Non-pigmented ciliary epithelial cell (primary cell): ENCODE results near the gene OR10A6.
A peak's percentile ranks its signal among the peaks of the same experiment; 100 is the strongest.

Experiments used
- DNase-seq: peaks from one replicate; pipeline ENCODE4 v3.0.0-alpha.2; 2010; ENCODE audit warnings: low read depth

The OR10A6 gene

DNA sequence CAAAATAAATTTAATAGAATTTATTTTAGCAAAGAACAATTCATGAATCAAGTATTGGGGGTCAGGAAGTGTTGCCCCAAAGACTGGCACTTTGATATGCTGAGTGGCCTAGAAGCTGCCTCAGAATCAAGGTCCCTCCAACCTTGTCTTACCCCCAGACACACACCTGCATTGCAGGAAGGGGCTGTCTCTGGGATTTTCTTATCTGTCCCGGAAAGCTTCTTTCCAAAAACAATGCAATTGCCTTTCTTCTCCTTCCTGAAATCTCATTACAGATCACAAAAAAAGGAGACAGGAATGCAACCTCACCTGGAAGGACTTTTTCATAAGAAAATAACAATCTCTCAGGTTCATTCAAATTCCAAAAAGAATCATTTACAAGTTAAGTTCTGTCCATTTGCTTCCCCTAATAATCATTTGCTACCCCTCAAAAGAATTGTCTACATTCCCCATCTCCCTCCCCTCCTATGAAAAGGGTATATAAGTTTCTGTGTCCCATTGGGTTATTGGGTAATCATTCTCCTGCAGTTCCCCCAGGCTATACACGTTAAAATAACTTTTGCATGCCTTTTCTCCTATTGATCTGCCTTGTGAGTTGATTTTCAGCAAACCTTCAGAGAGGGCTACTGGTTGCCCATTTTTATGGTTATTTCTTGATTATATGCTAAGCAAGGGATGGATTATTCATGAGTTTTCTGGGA is 21.3 kb downstream of the OR10A6 start:
- DNase-seq, result no peak

DNA sequence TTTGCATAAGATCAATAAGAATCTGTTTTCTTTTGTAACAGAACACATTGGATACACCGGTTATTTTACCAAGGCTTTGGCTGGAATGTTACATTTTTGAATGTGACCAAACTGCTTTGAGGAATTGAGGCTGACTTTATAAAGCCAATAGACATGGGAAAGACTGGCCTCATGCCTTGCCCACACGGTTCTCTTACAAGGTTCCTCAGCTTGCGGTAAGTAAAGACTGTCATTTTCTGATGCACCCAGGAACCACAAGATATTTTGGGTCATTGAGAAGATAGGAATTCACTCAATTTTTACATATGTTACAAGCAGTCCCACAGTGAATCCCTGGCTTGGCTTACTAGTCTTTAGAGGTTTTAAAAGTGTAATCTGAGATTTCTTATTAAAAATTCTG is 23.9 kb downstream of the OR10A6 start:
- no peak for DNase-seq

DNA sequence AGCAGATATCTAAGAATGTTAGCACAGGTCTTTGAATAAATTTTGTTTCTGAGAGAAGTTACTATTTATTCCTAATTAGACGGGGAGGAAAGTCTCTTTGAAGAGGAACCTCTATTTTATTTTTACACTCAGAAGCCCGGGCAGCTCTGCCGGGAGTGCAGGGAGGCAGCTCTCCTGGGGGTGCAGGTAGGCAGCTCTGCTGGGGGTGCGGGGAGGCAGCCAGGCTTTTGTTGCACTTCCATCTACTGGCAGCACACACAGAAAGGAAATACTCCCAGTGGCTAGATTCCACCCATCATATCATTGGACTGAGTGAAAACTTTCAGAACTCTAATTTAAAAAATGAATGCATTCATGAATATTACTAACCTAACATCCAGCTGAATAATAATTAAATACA is 24.6 kb downstream of the OR10A6 start:
- no peak for DNase-seq

DNA sequence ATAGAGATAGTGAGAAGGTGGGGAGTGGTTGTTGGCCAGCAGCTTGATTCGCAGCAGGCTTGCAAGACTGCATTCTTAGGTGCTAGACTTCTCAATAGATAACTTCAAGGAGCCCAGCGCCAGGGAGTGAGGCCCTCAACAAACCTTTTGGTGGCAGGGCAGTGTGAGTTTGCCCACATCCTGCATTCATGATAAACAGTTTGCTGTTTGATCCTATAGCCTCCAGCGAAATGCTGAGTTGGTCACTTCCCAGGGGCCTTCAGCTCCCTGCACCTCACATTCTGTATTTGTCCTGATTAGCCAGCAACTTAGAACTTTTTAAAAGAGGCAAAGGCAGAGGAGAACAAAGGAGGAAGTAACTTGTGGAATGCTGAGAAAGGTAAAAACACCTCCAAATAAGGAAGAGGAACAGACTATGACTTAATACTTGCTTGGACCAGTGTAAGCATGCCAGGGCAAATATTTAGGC is 25.1 kb downstream of the OR10A6 start:
- DNase-seq, result no peak

DNA sequence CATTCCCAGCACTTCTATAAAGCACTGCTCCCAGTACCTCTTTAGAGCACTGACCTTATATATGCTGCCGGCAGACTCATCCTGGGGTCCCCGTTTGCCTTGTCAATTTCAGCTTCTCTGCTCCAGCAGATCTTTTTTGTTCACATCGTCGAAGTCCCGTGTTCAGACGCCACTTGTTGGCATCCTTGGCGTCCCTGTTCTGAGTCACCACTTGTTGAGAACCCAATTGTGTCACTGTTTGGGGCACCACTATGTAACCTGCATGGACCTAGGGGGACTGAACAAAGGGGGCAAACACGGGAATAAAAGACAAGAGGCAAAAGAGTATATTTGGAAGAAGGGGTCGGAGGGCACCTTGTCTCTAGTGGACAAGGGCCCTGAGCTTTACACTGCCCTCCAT is 25.5 kb downstream of the OR10A6 start:
- no peak for DNase-seq

DNA sequence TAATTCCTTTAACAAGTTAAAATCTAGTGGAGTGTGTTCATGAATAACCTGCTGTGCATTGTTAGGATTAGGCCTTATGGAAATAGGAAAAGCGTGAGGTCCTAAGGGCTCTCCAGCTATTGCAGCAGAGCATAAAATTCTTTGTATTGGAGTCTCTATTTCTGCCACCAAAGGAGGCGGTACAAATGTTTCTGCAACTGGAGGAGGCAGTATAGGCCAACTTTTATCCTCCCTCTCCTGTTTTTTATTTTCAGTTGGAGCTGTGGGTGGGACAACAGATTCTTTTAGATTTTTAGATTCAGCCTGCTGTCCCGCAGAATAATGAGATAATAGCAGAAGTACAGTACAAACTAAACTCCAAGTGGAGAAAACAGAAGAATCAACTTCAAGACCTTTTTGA is 26.2 kb downstream of the OR10A6 start:
- peak; percentile 9 for DNase-seq

DNA sequence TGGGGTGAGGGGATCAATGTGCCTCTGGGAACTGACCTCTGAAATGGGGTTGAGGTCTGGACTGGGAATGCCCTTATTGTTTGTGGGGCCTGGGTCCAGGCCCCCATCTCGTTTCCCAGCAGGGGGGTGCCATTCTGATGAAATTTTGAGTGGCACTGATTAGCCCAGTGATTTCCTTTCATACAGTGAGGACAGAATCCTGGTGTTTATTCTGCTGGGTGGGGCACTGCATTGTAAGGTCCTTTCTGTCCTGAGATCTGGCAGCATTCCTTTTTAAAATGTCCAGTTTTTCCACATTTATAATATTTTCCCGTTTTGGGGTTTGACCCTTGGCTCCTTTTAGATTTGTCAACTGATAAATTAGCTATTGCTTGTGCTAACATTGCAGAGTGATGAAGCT is 27.1 kb downstream of the OR10A6 start:
- DNase-seq, result no peak

DNA sequence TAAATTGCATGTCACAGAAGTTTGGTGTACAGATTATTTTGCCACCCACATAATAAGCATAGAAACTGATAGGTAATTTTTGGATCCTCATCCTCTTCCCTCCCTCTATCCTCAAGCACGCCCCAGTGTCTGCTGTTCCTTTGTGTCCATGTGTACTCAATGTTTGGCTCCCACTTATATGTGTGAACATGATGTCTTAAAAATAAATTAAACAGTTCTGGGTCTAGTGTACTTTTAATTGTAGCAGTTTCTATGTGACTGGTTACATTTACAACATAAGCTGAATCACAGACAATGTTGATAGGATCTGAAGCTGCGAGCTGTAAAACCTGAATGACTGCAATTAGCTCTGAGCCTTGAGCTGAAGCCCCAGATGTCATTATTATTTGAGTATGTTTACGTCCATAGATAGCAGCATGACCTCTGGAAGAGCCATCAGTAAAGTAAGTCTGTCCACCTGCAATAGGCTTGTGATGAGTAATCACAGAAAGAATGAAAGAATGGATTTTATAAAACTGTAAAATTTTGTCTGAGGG is 29.7 kb downstream of the OR10A6 start:
- no peak for DNase-seq

DNA sequence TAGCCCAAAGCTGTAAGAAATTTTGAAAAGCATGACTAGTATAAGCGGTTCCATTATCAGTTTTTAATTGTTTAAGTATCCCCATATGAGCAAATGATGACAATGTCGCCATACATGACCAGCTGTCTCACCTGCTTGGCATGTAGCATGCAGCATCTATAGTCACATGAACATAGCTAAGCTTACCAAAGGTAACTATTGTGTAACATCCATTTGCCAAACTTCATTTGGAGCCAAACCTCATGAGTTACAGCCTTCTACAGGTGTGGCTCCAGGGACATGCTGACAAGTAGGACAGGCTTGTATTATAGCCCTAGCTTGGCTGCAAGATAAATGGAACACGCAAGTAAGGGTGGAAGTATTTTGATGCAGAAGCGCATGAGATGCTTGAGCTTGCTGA is 30.4 kb downstream of the OR10A6 start:
- no peak for DNase-seq

DNA sequence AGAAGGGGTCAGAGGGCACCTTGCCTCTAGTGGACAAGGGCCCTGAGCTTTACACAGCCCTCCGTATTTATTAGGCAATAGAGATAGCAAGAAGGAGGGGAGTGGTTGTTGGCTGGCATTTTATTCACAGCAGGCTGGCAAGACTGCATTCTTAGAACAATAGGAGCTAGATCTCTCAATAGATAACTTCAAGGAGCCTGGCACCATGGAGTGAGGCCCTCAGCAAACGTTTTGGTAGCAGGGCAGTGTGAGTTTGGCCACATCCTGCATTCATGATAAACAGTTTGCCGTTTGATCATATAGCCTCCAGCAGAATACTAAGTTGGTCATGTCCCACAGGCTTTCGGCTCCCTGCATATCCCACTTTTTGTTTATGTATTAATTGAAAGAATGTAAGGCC is 31.6 kb downstream of the OR10A6 start:
- DNase-seq, result no peak

DNA sequence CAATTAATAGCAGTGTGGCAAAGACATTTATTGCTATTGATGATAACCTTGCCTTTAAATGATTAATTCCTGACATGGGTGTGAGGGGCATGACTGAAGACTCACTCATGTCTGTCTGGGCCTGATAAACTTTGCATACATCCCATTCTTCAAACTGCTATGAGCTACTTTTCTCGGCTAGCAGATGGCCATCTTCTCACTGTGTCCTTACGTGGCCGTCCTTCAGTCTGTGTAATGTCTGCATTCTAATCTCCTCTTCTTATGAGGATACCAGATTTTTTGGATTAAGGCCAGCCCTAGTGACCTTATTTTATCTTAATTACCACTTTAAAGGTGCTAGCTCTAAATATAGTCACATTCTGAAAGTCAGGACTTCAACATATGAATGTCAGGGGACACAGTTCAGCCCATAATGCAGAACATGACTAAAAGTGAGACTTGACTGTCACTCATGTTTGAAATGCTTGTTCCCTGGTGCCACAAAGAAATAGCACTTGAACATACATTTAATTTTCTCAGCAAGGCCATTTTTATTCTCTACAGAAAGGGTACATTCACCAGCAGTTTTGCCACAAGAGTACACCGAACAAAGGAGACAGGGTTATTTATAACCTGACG is 32.3 kb downstream of the OR10A6 start:
- DNase-seq, result no peak

DNA sequence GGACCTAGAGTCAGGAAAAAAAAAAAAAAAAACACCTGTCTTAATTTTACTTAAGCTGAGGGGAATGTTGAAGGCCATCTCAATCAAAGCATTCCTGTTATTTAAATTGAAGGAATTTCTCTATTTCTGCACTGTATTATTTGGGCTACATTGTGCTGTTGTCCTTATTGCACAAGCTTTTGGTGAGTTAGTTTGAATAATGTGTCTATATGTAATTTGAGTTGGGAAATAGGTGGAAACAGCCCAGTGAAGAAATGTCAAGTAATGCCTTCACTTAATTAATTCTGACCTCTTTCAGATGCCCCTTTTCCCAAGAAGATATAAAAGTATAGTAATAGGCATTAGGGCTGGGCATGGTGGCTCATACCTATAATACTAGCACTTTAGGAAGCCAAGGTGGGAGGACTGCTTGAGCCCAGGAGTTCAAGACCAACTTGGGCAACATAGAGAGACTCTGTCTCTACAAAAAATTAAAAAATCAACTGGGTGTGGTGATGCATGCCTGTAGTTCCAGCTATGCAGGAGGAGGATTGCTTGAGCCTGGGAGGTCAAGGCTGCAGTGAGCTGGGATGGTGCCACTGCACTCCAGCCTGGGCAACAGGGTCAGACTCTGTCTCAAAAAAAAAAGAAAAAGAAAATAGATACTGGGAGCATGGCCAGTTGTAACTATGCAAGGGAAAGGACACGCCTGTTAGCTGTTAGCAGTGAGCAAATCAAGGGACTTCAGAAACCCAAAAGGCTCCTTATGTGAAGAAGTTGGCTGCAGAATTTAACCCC is 34.9 kb downstream of the OR10A6 start:
- no peak for DNase-seq

DNA sequence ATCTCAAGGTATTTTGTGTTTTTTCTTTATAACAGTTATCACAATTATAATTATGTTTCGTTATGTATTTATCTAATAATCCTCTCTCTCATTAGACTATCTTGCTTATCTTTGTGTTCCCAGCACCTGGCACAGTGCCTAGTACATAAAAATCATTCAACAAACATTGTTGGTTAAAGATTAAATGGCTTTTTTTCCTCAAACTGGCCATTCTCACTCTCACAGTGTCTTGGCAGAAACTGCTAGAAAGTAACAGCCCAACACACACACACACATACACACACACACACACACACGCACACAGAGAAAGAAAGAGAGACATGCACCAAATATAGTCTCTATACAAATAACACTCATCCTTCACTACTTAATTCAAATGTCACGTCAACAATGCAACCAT is 36.8 kb downstream of the OR10A6 start:
- no peak for DNase-seq

DNA sequence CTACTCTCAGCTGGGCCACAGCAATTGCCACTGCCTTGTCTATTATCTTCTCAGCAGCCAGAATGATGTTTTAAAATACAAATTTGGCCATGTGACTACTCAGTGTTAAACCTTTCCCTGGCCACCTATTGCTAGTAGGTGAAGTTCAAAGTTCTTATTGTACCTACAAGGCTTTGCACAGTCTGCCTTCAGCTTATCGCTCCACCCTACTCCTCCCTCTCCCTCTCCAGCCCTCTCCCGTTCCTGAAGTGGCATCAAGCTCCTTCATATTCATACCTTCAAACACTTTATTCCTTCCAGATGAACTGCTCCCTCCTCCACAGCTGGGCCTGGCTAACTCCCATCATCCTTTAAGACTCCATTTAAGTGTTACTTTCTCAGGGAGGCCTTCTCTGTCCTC is 37.3 kb downstream of the OR10A6 start:
- DNase-seq, result no peak

DNA sequence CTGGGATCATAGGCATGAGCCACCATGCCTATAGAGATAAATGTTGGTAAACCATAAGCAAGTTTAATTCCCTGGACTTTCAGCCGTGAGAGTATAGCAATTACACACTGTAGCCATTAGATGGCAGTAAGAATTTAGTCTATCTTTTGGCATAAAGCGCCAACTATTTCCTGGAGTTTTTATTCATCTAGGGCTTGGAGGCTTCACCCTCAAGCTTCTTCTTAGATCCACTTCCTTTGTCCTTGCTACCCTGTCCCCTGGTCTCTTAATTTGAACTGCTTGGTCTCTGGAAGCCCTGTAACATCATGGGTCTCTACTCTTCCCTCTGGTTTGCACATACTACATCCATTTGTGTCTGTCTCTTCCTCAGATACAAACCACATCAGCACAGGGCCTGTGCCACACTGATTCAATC is 38.2 kb downstream of the OR10A6 start:
- no peak for DNase-seq

DNA sequence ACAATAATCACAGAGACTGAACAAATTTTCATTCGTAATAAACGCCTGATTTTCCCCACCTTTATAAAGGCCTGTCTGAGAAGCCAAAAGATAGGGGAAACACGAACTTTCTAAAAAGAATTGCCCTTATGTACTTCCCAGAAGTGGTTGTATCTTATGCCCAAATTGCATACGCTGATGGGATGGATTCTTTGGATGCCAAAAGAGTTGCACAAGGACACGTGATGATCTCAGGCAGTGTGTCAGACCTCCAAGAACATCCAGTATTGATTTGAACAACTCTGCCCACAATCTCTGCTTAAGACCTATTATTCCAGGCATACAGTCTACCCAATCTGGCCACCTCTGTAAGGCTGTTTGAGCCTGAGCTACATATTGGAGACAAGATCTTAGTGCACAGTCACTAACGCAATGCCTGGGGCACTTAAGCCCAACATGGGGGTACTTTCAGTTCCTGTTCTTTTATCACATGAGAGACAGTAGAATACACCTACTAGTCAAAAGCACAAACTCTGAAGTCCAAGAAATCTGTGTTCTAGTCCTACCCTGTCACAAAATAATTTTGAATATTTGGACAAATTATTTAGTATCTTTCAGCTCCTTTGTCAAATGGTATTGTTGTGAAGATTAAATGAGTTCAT is 38.9 kb downstream of the OR10A6 start:
- peak; percentile 38 for DNase-seq

DNA sequence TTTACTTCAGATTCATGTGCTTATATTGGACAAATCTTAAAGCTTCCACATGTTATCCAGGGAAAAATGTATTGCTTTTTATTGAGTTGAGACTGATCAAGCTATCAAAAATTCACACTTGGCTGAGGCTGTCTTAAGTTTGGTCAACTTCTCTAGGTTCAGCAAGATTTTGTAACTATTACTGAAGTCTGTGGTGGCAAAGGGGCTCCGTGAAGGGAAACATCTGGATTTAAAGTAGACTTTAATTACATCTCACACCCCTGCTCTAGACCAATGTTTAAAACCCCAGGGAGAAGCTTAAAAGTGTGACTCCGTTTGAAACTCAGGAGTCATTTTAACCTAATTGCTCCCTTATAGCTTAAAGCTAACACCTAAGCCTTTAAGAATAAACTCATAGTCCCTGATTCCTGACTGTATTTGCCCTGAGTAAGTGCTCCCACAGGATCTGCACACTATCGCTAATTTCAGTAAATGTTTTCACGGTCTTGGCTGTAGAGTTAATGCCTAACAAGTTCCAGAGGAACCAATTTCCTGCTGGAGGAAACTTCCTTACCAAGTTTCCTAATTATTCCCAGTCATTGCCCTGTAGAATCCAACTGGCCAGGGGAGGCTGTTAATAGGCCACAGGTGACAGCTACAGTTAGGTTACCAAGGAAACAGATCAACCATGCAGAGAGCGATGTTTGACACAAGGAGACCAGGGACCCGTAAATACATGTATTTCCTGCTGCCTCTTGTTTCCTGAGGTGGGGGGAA is 40.5 kb downstream of the OR10A6 start:
- no peak for DNase-seq

DNA sequence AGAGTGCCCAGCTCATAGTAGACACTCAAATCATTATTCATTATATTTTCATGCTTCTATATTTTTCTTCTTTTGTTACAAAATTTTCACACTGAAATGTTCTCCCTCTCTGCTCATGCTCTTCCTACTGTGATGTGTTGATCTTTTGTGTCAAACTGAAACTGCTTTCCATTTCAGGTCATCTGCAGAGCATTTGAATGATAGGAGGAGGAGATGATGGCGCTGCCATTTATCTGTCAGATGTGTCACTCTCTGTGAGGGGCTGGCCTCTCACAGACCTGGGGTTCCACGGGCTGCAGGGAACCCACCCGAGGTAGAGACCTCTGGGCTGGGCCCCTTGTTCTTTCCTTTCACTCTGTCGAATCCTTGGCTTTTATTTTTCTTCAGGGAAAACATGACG is 41.1 kb downstream of the OR10A6 start:
- no peak for DNase-seq

DNA sequence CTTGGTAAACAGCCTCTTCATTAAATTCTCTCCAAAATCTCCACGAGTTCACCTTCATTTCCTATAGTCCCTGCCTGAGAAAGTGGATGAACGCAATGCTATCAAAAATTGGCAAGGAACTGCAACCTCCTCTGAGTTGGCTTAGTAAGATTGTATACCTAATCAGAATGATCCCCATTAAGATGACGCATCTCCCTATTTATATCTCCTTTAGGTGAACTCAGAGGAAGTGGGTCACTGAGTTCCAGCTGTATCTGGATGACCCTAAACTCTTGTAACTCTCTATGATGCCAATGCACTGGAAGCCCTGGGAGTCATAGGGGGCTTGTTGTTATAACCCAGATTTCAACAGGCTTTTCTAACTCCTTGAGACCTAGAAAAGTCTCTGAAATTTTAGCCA is 48.2 kb downstream of the OR10A6 start:
- no peak for DNase-seq
